Heart left ventricle (tissue), 13 donors: ENCODE results near the gene WDR37.

Experiments used
- POLR2A ChIP-seq, 2 donors: fragments of 450-650 bp; IDR thresholded peaks; one replicate each; pipeline ENCODE4 v1.6.1; 2017; ENCODE audit warnings: antibody characterized with exemption in 2 of 2, mild to moderate bottlenecking in 2 of 2, moderate library complexity in 2 of 2
- TF ChIP-seq, protein P1 (sequence below), 12 donors: fragments of 200-600 bp; sonication (generic) in 4 of 12; IDR thresholded peaks; one replicate each; pipeline versions ENCODE4 v1.5.0 to v1.8.0; 2018 to 2022; ENCODE audit warnings: antibody characterized with exemption in 12 of 12, mild to moderate bottlenecking in 5 of 12
- donor health status: ischemic (EF 13 %, LVEDD 7.1; RV severe dilation, severe dysfunction).
- donor health status: DM: no; HTN: yes; CAD: no.
- donor health status: DM: no; HTN: no; CAD: no.
- donor health status: ischemic (EF 25% LVEDD 6.9; RV normal size, moderate dysfunction).
- donor health status: ischemic (EF 25% LVEDD 5.7; RV mildly dilated, moderate dysfunction).
- donor health status: ischemic (EF 35%, LVEDD 5.7; RV mildly dilated, moderate dysfunction).
- donor health status: nonischemic (EF 11% LVEDD 7.7; RV severe dilation, severe dysfunction).
- donor health status: DM: yes; HTN: yes; CAD: no.
- donor health status: PGD.
- donor health status: ischemic (EF 29% LVEDD 5.4; RV normal size, mild dysfunction).
- donor health status: nonischemic (EF 23%, LVEDD 6.1; RV moderate dilation, normal function).

DNA sequence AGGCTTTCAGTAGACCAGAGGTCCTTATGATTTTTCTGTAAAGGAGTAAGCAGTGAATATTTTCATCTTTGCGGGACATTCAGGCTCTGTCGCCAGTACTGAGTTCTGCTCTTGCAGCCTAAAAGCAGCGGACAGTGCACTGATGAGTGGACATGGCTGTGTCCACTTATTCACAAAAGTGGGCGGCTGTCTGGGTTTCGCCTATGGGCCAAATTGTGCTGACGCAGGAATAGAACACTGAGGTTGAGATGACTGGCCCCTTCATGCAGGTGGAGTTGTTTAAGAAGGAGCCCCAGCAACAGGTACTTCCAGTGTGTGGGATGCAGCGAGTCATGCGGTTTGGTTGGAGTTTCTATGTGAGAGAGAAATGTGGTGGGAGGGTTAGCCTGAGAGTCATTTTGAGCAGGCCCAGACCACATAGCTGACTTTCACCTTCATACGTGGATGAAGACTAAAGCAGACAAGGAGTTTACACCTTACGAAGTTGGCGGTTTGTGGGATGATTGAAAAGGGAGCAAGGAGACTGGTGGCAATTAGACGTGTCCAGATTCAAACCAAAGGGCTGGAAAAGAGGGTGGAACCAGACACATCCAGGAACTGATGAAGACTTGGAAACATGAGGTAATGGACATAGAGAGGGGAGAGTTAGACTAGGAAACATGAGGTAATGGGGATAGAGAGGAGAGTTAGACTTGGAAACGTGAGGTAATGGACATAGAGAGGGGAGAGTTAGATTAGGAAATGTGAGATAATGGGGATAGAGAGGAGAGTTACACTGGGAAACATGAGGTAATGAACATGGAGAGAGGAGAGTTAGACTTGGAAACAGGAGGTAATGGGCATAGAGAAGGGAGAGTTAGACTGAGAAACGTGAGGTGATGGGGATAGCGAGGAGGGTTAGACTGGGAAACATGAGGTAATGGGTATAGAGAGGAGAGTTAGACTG is 38.2 kb downstream of the WDR37 start:
- TF ChIP-seq POLR2A (IDR thresholded peaks at IDR 0.05), result no peak
- TF ChIP-seq, protein P1, sequence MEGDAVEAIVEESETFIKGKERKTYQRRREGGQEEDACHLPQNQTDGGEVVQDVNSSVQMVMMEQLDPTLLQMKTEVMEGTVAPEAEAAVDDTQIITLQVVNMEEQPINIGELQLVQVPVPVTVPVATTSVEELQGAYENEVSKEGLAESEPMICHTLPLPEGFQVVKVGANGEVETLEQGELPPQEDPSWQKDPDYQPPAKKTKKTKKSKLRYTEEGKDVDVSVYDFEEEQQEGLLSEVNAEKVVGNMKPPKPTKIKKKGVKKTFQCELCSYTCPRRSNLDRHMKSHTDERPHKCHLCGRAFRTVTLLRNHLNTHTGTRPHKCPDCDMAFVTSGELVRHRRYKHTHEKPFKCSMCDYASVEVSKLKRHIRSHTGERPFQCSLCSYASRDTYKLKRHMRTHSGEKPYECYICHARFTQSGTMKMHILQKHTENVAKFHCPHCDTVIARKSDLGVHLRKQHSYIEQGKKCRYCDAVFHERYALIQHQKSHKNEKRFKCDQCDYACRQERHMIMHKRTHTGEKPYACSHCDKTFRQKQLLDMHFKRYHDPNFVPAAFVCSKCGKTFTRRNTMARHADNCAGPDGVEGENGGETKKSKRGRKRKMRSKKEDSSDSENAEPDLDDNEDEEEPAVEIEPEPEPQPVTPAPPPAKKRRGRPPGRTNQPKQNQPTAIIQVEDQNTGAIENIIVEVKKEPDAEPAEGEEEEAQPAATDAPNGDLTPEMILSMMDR (IDR thresholded peaks at IDR 0.05), result no peak
